ENCODE measurements around the gene PLCL1.

DNA sequence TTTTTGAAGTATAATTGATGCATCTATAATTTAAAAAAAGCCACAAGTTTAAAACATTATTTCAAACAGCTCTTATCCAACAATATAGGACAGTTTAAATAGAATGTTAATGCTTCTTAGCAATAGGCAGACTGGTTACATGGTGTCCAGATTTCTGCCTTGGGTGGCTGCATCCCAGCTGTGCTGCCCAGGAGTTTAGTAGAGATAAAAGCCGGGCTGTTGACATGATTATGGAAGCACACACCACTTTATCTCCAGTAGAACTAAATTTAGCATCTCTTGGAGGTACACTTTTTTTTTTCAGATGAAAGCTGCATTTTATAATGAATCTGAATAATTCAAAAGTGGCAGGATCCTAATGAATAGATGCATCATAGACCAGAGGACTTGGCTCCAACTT is 309.7 kb downstream of the PLCL1 start:
- TF ChIP-seq CTCF (IDR thresholded peaks at IDR 0.05) (no peak), POLR2AphosphoS5 (IDR thresholded peaks at IDR 0.05) (no peak), POLR2A (IDR thresholded peaks at IDR 0.05) (no peak)
